Small intestine (tissue), 7 donors: ENCODE results near the gene ZER1. TPM values are rescaled to one million over a fixed set of nuclear protein-coding genes. Genes with fewer than 3 reads are reported as not detected.

ENCODE experiments used
- DNase-seq, 2 donors: peaks; one replicate each; pipeline versions ENCODE4 v3.0.0 to v3.0.0-alpha.2; 2013
- FAIRE-seq: peaks from 2 replicates; lab custom pipeline; 2012; peaks lifted over from hg19 to GRCh38; lab: Jason Lieb, UNC
- H3K27ac ChIP-seq, 3 donors: one replicate each; pipeline ENCODE4 v1.5.1; 2013; ENCODE audit warnings: low read length in 2 of 3, mild to moderate bottlenecking in 2 of 3, control low read depth in 1 of 3, inconsistent platforms in 1 of 3, low read depth in 1 of 3, moderate library complexity in 1 of 3
- H3K27me3 ChIP-seq, 3 donors: one replicate each; pipeline ENCODE4 v1.6.1; 2013; ENCODE audit warnings: low read length in 3 of 3, inconsistent platforms in 1 of 3; ENCODE audit not compliant: control insufficient read depth in 3 of 3, insufficient read depth in 3 of 3
- H3K36me3 ChIP-seq, 3 donors: one replicate each; pipeline ENCODE4 v1.6.1; 2013; ENCODE audit warnings: low read length in 3 of 3, inconsistent platforms in 1 of 3, low read depth in 1 of 3, mild to moderate bottlenecking in 1 of 3, moderate library complexity in 1 of 3; ENCODE audit not compliant: control insufficient read depth in 3 of 3, insufficient read depth in 2 of 3
- H3K4me1 ChIP-seq, 3 donors: one replicate each; pipeline ENCODE4 v1.6.1; 2013; ENCODE audit warnings: low read length in 2 of 3, inconsistent platforms in 1 of 3, low read depth in 1 of 3, mild to moderate bottlenecking in 1 of 3, moderate library complexity in 1 of 3; ENCODE audit not compliant: control insufficient read depth in 3 of 3, insufficient read depth in 2 of 3
- H3K4me3 ChIP-seq, 3 donors: one replicate each; pipeline ENCODE4 v1.5.1; 2013; ENCODE audit warnings: low read length in 3 of 3, control low read depth in 1 of 3, inconsistent platforms in 1 of 3, low read depth in 1 of 3, mild to moderate bottlenecking in 1 of 3, moderate library complexity in 1 of 3
- H3K9me3 ChIP-seq, 2 donors: one replicate each; pipeline ENCODE4 v1.6.1; 2013; ENCODE audit warnings: low read depth in 1 of 2, low read length in 1 of 2; ENCODE audit not compliant: control insufficient read depth in 2 of 2, insufficient read depth in 1 of 2
- WGBS, 3 donors: extraction: QIAGEN DNeasy Blood & Tissue Kit; methylation state at CpG; one replicate each; pipeline ENCODE4 v1.1.7; 2013; 5-methylcytosine and 5-hydroxymethylcytosine counted together
- polyA plus RNA-seq, 4 donors: library from polyadenylated mRNA; stranded (reverse) in 3 of 4; unstranded in 1 of 4; fragments of 200-250 nt in 3 of 4; fragments of 120-200 nt in 1 of 4; gene quantifications; one replicate each; pipeline versions ENCODE4 v1.2.1 to v1.2.3, GENCODE V29; 2013
- donor health status: healthy with polysubstance abuse.
- donor health status: control.
- donor health status: control.
- donor health status: Bipolar disorder and iron deficiency.
- donor health status: healthy.

The ZER1 gene
- polyA plus RNA-seq, 4 donors = 24.6 to 77.2 (median 47.1) TPM

DNA sequence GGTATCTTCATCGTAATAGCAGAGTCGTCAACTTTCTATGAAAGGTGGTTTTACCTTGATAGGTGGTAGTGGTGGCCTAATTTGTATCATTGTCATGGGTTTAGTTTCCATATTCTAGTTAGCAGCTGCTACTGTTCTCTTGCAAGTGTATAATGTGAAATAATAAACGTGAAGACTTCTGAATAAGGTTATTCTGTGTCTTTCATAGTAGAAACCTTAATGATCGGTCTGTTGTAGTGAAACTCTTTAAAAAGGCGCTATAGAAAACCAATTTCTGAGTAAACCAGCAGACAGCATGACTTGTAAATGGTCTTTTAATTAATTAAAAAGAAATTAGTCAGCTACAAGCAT lies 81.1 kb downstream of the ZER1 start:
- 2 to 9% (median 3%) methylated on average over 5 of the region's 5 CpGs for WGBS, 3 donors
- DNase-seq (no peak), FAIRE-seq (no peak)
- peak overlapping the region; percentile 89 to 90 (median 89) for H3K4me3 ChIP-seq
- H3K4me1 ChIP-seq = peaks cover 0 to 31% (median 5%) of the 10 kb centered on the region in 3 donors
- H3K27me3 ChIP-seq = no peaks in the 10 kb centered on the region
- H3K9me3 ChIP-seq = no peaks in the 10 kb centered on the region
- H3K27ac ChIP-seq = peak overlapping the region in 2 of 3 donors; percentile 3 to 83
- peaks cover 6 to 14% (median 12%) of the 10 kb centered on the region in 3 donors for H3K36me3 ChIP-seq

- 0 to 1% (median 1%) methylated on average over 31 to 83 of the region's 83 CpGs for WGBS, 3 donors
- DNase-seq (peak; percentile 38 to 63), FAIRE-seq (no peak)
- Histone ChIP-seq H3K4me3 (peak overlapping the region; percentile 89 to 90 (median 89)), H3K27me3 (no peaks in the 10 kb centered on the region), H3K4me1 (peaks cover 5 to 37% (median 10%) of the 10 kb centered on the region in 3 donors), H3K36me3 (peaks cover 6 to 14% (median 12%) of the 10 kb centered on the region in 3 donors), H3K9me3 (no peaks in the 10 kb centered on the region), H3K27ac (peak overlapping the region in 2 of 3 donors; percentile 3 to 83)
Measured at GRCh38 chr9:128689820-128690683, 81.7 kb downstream of the ZER1 start.

GRCh38 chr9:128689293-128689774 lies 82.4 kb downstream of the ZER1 start:
- Histone ChIP-seq H3K27ac (peak overlapping the region; percentile 78 to 98 (median 90)), H3K27me3 (no peaks in the 10 kb centered on the region), H3K36me3 (peaks cover 6 to 13% (median 10%) of the 10 kb centered on the region in 3 donors), H3K4me3 (peak overlapping the region; percentile 53 to 90 (median 89)), H3K4me1 (peaks cover 9 to 44% (median 10%) of the 10 kb centered on the region in 3 donors), H3K9me3 (no peaks in the 10 kb centered on the region)
- WGBS, 3 donors = 0 to 1% (median 1%) methylated on average over 14 to 79 of the region's 80 CpGs
- no peak for DNase-seq
- no peak for FAIRE-seq

- Histone ChIP-seq H3K27ac (peak within 1 kb of the TSS; percentile 95 to 98 (median 98)), H3K27me3 (no peaks in the 10 kb centered on the region), H3K4me1 (peaks cover 9 to 44% (median 10%) of the 10 kb centered on the region in 3 donors), H3K9me3 (no peaks in the 10 kb centered on the region), H3K4me3 (peak within 1 kb of the TSS; percentile 89 to 90 (median 89)), H3K36me3 (peaks cover 6 to 10% (median 9%) of the 10 kb centered on the region in 3 donors)
- 2 to 4% (median 2%) methylated on average over 38 to 93 of the region's 93 CpGs for WGBS, 3 donors
- DNase-seq = peak; percentile 92 to 98
- no peak for FAIRE-seq
Measured at GRCh38 chr9:128688501-128689292, 83.0 kb downstream of the ZER1 start, which contains the start of gene SET. SET (plus strand) TSS chr9:128689222; CDS start chr9:128689583, 361 bp downstream.

GRCh38 chr9:128687453-128687852 lies 84.3 kb downstream of the ZER1 start:
- Histone ChIP-seq H3K9me3 (no peaks in the 10 kb centered on the region), H3K4me3 (no peak overlapping the region), H3K4me1 (peaks cover 9 to 48% (median 14%) of the 10 kb centered on the region in 3 donors), H3K27me3 (no peaks in the 10 kb centered on the region), H3K27ac (peak overlapping the region in 1 of 3 donors; percentile 98), H3K36me3 (peaks cover 0 to 9% (median 4%) of the 10 kb centered on the region in 3 donors)
- WGBS, 3 donors = 94% methylated on average over 4 of the region's 4 CpGs
- no peak for FAIRE-seq
- no peak for DNase-seq

DNA sequence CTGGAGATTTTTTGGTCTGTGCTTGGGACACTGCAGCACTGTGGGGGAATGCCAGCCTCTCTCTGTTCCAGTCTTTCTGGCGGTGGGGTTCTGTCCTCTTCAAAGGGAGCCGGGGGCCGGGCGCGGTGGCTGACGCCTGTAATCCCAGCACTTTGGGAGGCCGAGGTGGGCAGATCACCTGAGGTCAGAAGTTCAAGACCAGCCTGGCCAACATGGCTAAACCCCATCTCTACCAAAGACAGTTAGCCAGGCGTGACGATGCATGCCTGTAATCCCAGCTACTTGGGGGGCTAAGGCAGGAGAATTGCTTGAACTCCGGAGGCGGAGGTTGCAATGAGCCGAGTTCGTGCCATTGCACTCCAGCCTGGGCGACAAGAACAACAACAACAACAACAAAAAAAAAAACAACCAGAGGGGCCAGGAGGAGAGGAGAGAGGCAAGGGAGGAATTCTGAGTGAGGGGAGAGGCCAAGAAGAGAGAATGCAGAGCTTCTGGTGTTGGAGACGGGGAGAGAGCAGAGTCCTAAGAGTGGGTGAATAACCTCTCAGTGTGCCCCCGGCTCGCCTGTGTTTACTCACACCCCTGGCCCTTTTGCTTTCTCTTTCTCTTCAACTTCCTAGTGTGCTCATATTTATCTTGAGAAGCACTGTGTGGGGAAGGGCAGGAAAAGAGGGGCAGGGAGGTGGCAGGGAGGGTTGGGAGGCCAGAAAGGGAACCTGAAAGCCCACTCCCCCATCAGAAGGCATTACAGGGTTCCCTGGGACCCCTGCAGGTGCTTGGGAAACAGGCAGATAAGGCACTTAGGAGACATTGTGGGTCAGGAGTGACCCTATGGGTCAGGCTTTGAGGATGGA lies 85.9 kb downstream of the ZER1 start:
- peak overlapping the region; percentile 90 to 98 (median 94) for H3K27ac ChIP-seq
- no peak for FAIRE-seq
- peak overlapping the region in 2 of 3 donors; percentile 25 to 27 for H3K4me3 ChIP-seq
- WGBS, 3 donors = 30 to 44% (median 31%) methylated on average over 17 of the region's 17 CpGs
- no peaks in the 10 kb centered on the region for H3K27me3 ChIP-seq
- H3K9me3 ChIP-seq = no peaks in the 10 kb centered on the region
- H3K36me3 ChIP-seq = peaks cover 0 to 4% (median 0%) of the 10 kb centered on the region in 3 donors
- peak; percentile 87 for DNase-seq
- H3K4me1 ChIP-seq = peaks cover 9 to 43% (median 12%) of the 10 kb centered on the region in 3 donors

DNA sequence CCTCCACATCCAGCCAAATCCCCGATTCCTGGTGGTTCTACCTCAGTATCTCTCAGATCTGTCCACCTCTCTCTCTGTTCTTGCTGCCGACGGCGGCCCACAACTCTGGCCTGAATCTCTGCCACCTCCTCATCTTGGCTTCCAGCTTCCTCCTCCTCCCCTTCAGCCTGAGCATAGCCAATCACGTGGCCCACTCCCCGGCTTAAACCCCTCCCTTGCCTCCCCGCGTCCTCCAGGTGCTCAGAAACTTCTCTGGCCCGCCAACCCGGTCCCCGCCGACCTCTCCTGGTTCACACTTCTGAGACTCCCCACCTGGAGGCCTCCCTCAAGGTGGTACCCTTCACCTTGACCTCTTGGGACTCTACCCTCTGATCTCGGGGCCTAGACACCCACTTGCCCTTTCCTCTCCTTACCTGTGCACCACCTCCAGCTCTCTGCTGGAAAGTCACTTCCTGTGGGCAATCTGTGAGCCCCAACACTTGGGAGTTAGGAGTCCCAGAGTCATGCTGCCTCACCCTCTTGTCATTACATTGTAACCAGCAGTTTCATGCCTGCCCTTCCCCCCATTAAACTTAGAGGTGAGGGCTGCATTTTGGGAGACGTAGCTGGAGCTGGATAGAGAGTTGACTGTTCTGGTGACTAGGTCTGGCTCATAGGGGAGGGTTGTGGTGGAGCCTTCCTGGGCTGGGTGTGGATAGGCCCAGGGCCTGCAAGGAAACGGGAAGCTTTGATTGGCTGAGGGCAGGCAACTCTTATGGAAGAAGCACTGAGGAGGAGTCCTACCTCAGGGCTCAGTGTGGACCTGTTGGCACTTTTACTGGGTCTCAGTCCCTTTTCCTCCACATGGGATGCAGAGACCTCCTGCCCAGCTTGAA lies 87.2 kb downstream of the ZER1 start:
- WGBS, 3 donors = 1 to 4% (median 4%) methylated on average over 15 of the region's 15 CpGs
- FAIRE-seq (no peak), DNase-seq (peak; percentile 92 to 95)
- H3K4me3 ChIP-seq = peak overlapping the region; percentile 50 to 69 (median 67)
- H3K4me1 ChIP-seq = peaks cover 9 to 43% (median 12%) of the 10 kb centered on the region in 3 donors
- peak overlapping the region; percentile 90 to 98 (median 94) for H3K27ac ChIP-seq
- H3K9me3 ChIP-seq = no peaks in the 10 kb centered on the region
- no peaks in the 10 kb centered on the region for H3K36me3 ChIP-seq
- no peaks in the 10 kb centered on the region for H3K27me3 ChIP-seq
